Amygdala (tissue), 56 donors: ENCODE data around the gene NRP2.

Experiments used
- DNase-seq, 56 donors: peaks; one replicate each; lab custom pipeline; 2025; lab: John Stamatoyannopoulos, UW

Gene NRP2

GRCh38 chr2:205686056-205686782 is 3.9 kb downstream of the NRP2 start:
- DNase-seq: no peak

GRCh38 chr2:205686783-205687640 is 4.7 kb downstream of the NRP2 start:
- peak in 1 of 56 donors; percentile 26 for DNase-seq

GRCh38 chr2:205687641-205687956 is 5.3 kb downstream of the NRP2 start:
- no peak for DNase-seq

- no peak for DNase-seq
These were observed 6.3 kb downstream of the NRP2 start for GRCh38 chr2:205688417-205689200.

GRCh38 chr2:205689820-205690219 is 7.5 kb downstream of the NRP2 start:
- peak in 1 of 56 donors; percentile 22 for DNase-seq

GRCh38 chr2:205692104-205692503 is 9.8 kb downstream of the NRP2 start:
- no peak for DNase-seq

GRCh38 chr2:205694256-205694655 is 12.0 kb downstream of the NRP2 start:
- DNase-seq: no peak

GRCh38 chr2:205695460-205695991 is 13.2 kb downstream of the NRP2 start:
- no peak for DNase-seq

- peak in 21 of 56 donors; percentile 10 to 62 (median 31) for DNase-seq
These were observed 14.1 kb downstream of the NRP2 start for GRCh38 chr2:205696331-205696926.

- DNase-seq: peak in 10 of 56 donors; percentile 13 to 50 (median 32)
These were observed 14.7 kb downstream of the NRP2 start for GRCh38 chr2:205696927-205697441.

- no peak for DNase-seq
These were observed 16.3 kb downstream of the NRP2 start for GRCh38 chr2:205698286-205699268.

- DNase-seq: no peak
These were observed 17.4 kb downstream of the NRP2 start for GRCh38 chr2:205699515-205700289.

- peak in 7 of 56 donors; percentile 13 to 55 (median 25) for DNase-seq
These were observed 18.2 kb downstream of the NRP2 start for GRCh38 chr2:205700331-205701132.

GRCh38 chr2:205701509-205701908 is 19.2 kb downstream of the NRP2 start:
- no peak for DNase-seq

- no peak for DNase-seq
These were observed 20.3 kb downstream of the NRP2 start for GRCh38 chr2:205702576-205702975.

- DNase-seq: no peak
These were observed 21.3 kb downstream of the NRP2 start for GRCh38 chr2:205703471-205704126.
